Smooth muscle cell (in vitro differentiated cells): ENCODE data around the gene COL18A1. TPM values are rescaled to one million over a fixed set of nuclear protein-coding genes. Genes with fewer than 3 reads are reported as not detected.

Source experiments
- DNase-seq: peaks from one replicate; lab custom pipeline; 2025; ENCODE audit not compliant: unreplicated experiment; lab: John Stamatoyannopoulos, UW
- H2AFZ ChIP-seq: fragments of 200-600 bp; sonication (generic); 2 replicates; pipeline ENCODE4 v1.6.0; 2016; ENCODE audit warnings: antibody characterized with exemption, low read depth, mild to moderate bottlenecking
- H3F3A ChIP-seq: fragments of 200-600 bp; sonication (generic); 2 replicates; pipeline ENCODE4 v1.6.0; 2017; ENCODE audit warnings: antibody characterized with exemption, low read depth
- H3K27ac ChIP-seq: fragments of 200-600 bp; sonication (generic); 2 replicates; pipeline ENCODE4 v1.5.1; 2016; ENCODE audit warnings: low read depth, mild to moderate bottlenecking
- H3K27me3 ChIP-seq: fragments of 200-600 bp; sonication (generic); 2 replicates; pipeline ENCODE4 v1.6.1; 2016; ENCODE audit warnings: low read depth, mild to moderate bottlenecking
- H3K36me3 ChIP-seq: fragments of 200-600 bp; sonication (generic); 2 replicates; pipeline ENCODE4 v1.5.1; 2016; ENCODE audit warnings: low read depth
- H3K4me1 ChIP-seq: fragments of 200-600 bp; sonication (generic); 2 replicates; pipeline ENCODE4 v1.5.1; 2016; ENCODE audit warnings: low read depth
- H3K4me2 ChIP-seq: fragments of 200-600 bp; sonication (generic); 2 replicates; pipeline ENCODE4 v1.6.0; 2016; ENCODE audit warnings: mild to moderate bottlenecking
- H3K4me3 ChIP-seq: fragments of 200-600 bp; sonication (generic); 2 replicates; pipeline ENCODE4 v1.5.1; 2016; ENCODE audit warnings: mild to moderate bottlenecking
- H3K79me2 ChIP-seq: fragments of 200-600 bp; sonication (generic); 2 replicates; pipeline ENCODE4 v1.6.0; 2016; ENCODE audit warnings: low read depth, mild to moderate bottlenecking
- H3K9ac ChIP-seq: fragments of 200-600 bp; sonication (generic); 2 replicates; pipeline ENCODE4 v1.6.0; 2016; ENCODE audit warnings: low read depth
- H3K9me3 ChIP-seq: fragments of 200-600 bp; sonication (generic); replicated peaks from 2 replicates; pipeline ENCODE4 v1.5.1; 2016; ENCODE audit warnings: low read depth
- H4K20me1 ChIP-seq: fragments of 200-600 bp; sonication (generic); 2 replicates; pipeline ENCODE4 v1.6.0; 2016; ENCODE audit warnings: low read depth
- WGBS: methylation state at CpG from one replicate; pipeline ENCODE4 v1.1.7; 2016; ENCODE audit warnings: low lambda C conversion rate; 5-methylcytosine and 5-hydroxymethylcytosine counted together
- polyA plus RNA-seq: library from polyadenylated mRNA; unstranded; fragments of >200 nt; fragmentation: Nextera tagmentation; extraction: Ambion mirVana; gene quantifications from 2 replicates; pipeline ENCODE4 v1.2.1, GENCODE V29; 2016
- total RNA-seq: library from RNA; depleted of rRNA; stranded (reverse); fragments of >200 nt; gene quantifications from 2 replicates; pipeline ENCODE4 v1.2.3, GENCODE V29; 2014
- TF ChIP-seq, protein P1 (sequence below): fragments of 200-600 bp; sonication (generic); IDR thresholded peaks from 2 replicates; pipeline ENCODE4 v1.5.1; 2017; ENCODE audit warnings: borderline replicate concordance, mild to moderate bottlenecking, antibody characterized with exemption; ENCODE audit not compliant: insufficient read depth, poor library complexity, severe bottlenecking

COL18A1 gene
- total and polyA plus RNA-seq, 2 experiments from 2014 or later: 192 to 485 TPM

GRCh38 chr21:45556645-45557615 is 152.0 kb downstream of the COL18A1 start:
- Histone ChIP-seq H4K20me1 (no peaks in the 10 kb centered on the region), H3K36me3 (no peaks in the 10 kb centered on the region), H3K27me3 (no peaks in the 10 kb centered on the region), H3K27ac (peak overlapping the region; percentile 68), H3K4me3 (no peak overlapping the region), H3K4me1 (no peaks in the 10 kb centered on the region), H3K4me2 (peak overlapping the region; percentile 81), H3F3A (no peaks in the 10 kb centered on the region), H3K9me3 (no peaks in the 10 kb centered on the region), H3K9ac (no peak overlapping the region), H2AFZ (no peak overlapping the region), H3K79me2 (no peaks in the 10 kb centered on the region)
- DNase-seq: no peak
- TF ChIP-seq, protein P1, sequence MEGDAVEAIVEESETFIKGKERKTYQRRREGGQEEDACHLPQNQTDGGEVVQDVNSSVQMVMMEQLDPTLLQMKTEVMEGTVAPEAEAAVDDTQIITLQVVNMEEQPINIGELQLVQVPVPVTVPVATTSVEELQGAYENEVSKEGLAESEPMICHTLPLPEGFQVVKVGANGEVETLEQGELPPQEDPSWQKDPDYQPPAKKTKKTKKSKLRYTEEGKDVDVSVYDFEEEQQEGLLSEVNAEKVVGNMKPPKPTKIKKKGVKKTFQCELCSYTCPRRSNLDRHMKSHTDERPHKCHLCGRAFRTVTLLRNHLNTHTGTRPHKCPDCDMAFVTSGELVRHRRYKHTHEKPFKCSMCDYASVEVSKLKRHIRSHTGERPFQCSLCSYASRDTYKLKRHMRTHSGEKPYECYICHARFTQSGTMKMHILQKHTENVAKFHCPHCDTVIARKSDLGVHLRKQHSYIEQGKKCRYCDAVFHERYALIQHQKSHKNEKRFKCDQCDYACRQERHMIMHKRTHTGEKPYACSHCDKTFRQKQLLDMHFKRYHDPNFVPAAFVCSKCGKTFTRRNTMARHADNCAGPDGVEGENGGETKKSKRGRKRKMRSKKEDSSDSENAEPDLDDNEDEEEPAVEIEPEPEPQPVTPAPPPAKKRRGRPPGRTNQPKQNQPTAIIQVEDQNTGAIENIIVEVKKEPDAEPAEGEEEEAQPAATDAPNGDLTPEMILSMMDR: no peak
- 89% methylated on average over 30 of the region's 33 CpGs for WGBS

DNA sequence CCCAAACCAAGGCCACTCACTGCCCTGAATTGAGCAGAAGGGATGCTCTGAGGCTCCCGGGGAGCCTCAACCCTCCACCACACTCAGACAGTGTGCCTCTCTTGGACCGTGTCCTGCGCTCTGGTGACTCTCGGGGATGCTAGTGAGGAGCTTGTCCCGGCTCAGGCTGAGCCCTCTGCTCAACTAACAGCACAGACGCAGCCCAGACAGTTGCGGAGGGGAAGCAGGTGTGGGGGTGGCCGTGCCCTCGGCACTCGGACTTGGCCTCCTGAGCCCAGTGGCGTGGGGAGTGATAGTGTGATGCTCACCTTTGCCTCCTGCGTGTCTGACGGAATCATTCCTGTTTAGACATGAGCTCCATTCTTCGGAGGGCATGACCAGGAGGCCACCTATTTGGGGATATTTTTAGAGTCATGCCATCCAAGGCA is 152.7 kb downstream of the COL18A1 start:
- H3K79me2 ChIP-seq: no peaks in the 10 kb centered on the region
- H3K27me3 ChIP-seq: no peaks in the 10 kb centered on the region
- H3K36me3 ChIP-seq: no peaks in the 10 kb centered on the region
- no peak for DNase-seq
- no peaks in the 10 kb centered on the region for H3F3A ChIP-seq
- WGBS: 95% methylated on average over 14 of the region's 14 CpGs
- no peak overlapping the region for H3K4me2 ChIP-seq
- no peak overlapping the region for H3K9ac ChIP-seq
- no peak overlapping the region for H3K4me3 ChIP-seq
- H3K4me1 ChIP-seq: no peaks in the 10 kb centered on the region
- TF ChIP-seq, protein P1: no peak
- H3K27ac ChIP-seq: no peak overlapping the region
- no peaks in the 10 kb centered on the region for H3K9me3 ChIP-seq
- H2AFZ ChIP-seq: no peak overlapping the region
- H4K20me1 ChIP-seq: no peaks in the 10 kb centered on the region

- Histone ChIP-seq H3F3A (no peaks in the 10 kb centered on the region), H3K36me3 (no peaks in the 10 kb centered on the region), H3K9me3 (no peaks in the 10 kb centered on the region), H3K4me1 (no peaks in the 10 kb centered on the region), H3K4me2 (no peak overlapping the region), H3K4me3 (no peak overlapping the region), H4K20me1 (no peaks in the 10 kb centered on the region), H3K9ac (no peak overlapping the region), H3K79me2 (no peaks in the 10 kb centered on the region), H3K27ac (no peak overlapping the region), H2AFZ (no peak overlapping the region), H3K27me3 (no peaks in the 10 kb centered on the region)
- TF ChIP-seq, protein P1: no peak
- 91% methylated on average over 26 of the region's 26 CpGs for WGBS
- DNase-seq: no peak
These were observed 153.2 kb downstream of the COL18A1 start for GRCh38 chr21:45558044-45558721.
